NK-92 (cell line): Measurements from ENCODE around the gene HOXB6.

ENCODE experiments used
- DNase-seq: peaks from one replicate; lab custom pipeline; 2025; ENCODE audit not compliant: unreplicated experiment; lab: John Stamatoyannopoulos, UW

Gene HOXB6

GRCh38 chr17:48568499-48569239 is 36.1 kb downstream of the HOXB6 start:
- DNase-seq = no peak

GRCh38 chr17:48567646-48568354 is 37.0 kb downstream of the HOXB6 start:
- DNase-seq = no peak

- no peak for DNase-seq
Observed at GRCh38 chr17:48567209-48567608, 37.6 kb downstream of the HOXB6 start.

- no peak for DNase-seq
Observed at GRCh38 chr17:48566717-48567116, 38.1 kb downstream of the HOXB6 start.

- DNase-seq = no peak
Observed at GRCh38 chr17:48565925-48566710, 38.7 kb downstream of the HOXB6 start.

GRCh38 chr17:48565022-48565554 is 39.7 kb downstream of the HOXB6 start:
- no peak for DNase-seq

GRCh38 chr17:48564188-48565021 is 40.4 kb downstream of the HOXB6 start:
- no peak for DNase-seq

- no peak for DNase-seq
Observed at GRCh38 chr17:48563867-48564187, 41.0 kb downstream of the HOXB6 start.

- no peak for DNase-seq
Observed at GRCh38 chr17:48563385-48563838, 41.4 kb downstream of the HOXB6 start.

GRCh38 chr17:48562934-48563333 is 41.9 kb downstream of the HOXB6 start:
- no peak for DNase-seq

GRCh38 chr17:48561884-48562810 is 42.6 kb downstream of the HOXB6 start:
- no peak for DNase-seq

GRCh38 chr17:48559840-48560817 is 44.7 kb downstream of the HOXB6 start:
- DNase-seq = no peak

GRCh38 chr17:48559122-48559839 is 45.5 kb downstream of the HOXB6 start:
- no peak for DNase-seq

- DNase-seq = no peak
Observed at GRCh38 chr17:48558831-48559121, 46.0 kb downstream of the HOXB6 start.

GRCh38 chr17:48558057-48558830 is 46.5 kb downstream of the HOXB6 start:
- no peak for DNase-seq

GRCh38 chr17:48556576-48557401 is 48.0 kb downstream of the HOXB6 start:
- DNase-seq = no peak

GRCh38 chr17:48556229-48556575 is 48.6 kb downstream of the HOXB6 start:
- DNase-seq = no peak
